Measurements from ENCODE around the gene APBA1.

DNA sequence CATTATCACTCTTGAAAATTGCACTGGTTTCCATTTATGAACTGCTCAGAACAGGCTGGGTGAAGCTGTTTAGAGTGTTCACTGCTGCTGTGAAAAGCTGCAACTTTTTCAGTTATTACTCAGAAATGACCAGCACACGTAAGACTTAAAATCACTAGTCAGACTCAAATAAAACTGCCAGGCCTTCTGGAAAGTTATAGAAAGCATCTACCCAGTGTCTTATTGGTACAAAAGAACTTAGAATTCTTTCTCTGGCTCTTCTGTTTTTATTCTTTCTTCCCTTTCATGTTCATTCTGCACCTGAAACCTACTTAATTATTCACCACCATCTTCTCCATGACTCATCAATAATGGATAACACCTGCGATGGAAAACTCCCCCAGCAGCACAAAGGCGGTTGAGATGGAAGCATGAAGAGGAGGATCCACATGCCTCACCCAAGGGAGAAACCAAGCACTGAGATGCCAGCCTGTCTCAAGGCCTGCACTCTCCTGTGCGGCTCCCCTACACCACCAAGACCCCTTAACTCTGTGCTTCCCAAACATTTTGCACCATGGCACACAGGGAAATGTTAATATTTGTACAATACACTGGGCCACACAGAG lies 175.2 kb downstream of the APBA1 start:
- TF ChIP-seq POLR2A (IDR thresholded peaks at IDR 0.05; ENCODE audit: low read depth, low read length) = no peak
- TF ChIP-seq POLR2AphosphoS5 (IDR thresholded peaks at IDR 0.05; ENCODE audit: low read depth, low read length) = no peak
